ENCODE data around the gene LSP1.

The LSP1 gene

GRCh38 chr11:1839204-1839923 is 13.5 kb upstream of the LSP1 start:
- Mint-ChIP-seq H3K27ac (peak overlapping the region; percentile 75), H3K27me3 (no peaks in the 10 kb centered on the region), H3K4me3 (no peak overlapping the region), H3K9me3 (no peaks in the 10 kb centered on the region), H3K4me1 (ENCODE audit: low read depth) (peaks cover 23% of the 10 kb centered on the region), H3K36me3 (ENCODE audit: low read depth) (no peaks in the 10 kb centered on the region)

- H3K4me3 Mint-ChIP-seq = no peak overlapping the region
- H3K27ac Mint-ChIP-seq = peak overlapping the region; percentile 75
- H3K9me3 Mint-ChIP-seq = no peaks in the 10 kb centered on the region
- H3K4me1 Mint-ChIP-seq (ENCODE audit: low read depth) = peaks cover 31% of the 10 kb centered on the region
- no peaks in the 10 kb centered on the region for H3K36me3 Mint-ChIP-seq (ENCODE audit: low read depth)
- H3K27me3 Mint-ChIP-seq = peaks cover 4% of the 10 kb centered on the region
These were observed 12.7 kb upstream of the LSP1 start for GRCh38 chr11:1839924-1840779.

GRCh38 chr11:1840780-1841480 is 12.0 kb upstream of the LSP1 start:
- Mint-ChIP-seq H3K4me3 (no peak overlapping the region), H3K9me3 (no peaks in the 10 kb centered on the region), H3K4me1 (ENCODE audit: low read depth) (peaks cover 39% of the 10 kb centered on the region), H3K27me3 (peaks cover 4% of the 10 kb centered on the region), H3K27ac (no peak overlapping the region), H3K36me3 (ENCODE audit: low read depth) (no peaks in the 10 kb centered on the region)

- H3K9me3 Mint-ChIP-seq = no peaks in the 10 kb centered on the region
- H3K27me3 Mint-ChIP-seq = peaks cover 4% of the 10 kb centered on the region
- H3K36me3 Mint-ChIP-seq (ENCODE audit: low read depth) = no peaks in the 10 kb centered on the region
- H3K4me1 Mint-ChIP-seq (ENCODE audit: low read depth) = peaks cover 43% of the 10 kb centered on the region
- H3K4me3 Mint-ChIP-seq = no peak overlapping the region
- H3K27ac Mint-ChIP-seq = no peak overlapping the region
These were observed 11.3 kb upstream of the LSP1 start for GRCh38 chr11:1841511-1842148.

- Mint-ChIP-seq H3K27ac (no peak overlapping the region), H3K4me3 (no peak overlapping the region), H3K27me3 (peaks cover 4% of the 10 kb centered on the region), H3K4me1 (ENCODE audit: low read depth) (peaks cover 49% of the 10 kb centered on the region), H3K36me3 (ENCODE audit: low read depth) (no peaks in the 10 kb centered on the region), H3K9me3 (no peaks in the 10 kb centered on the region)
These were observed 10.5 kb upstream of the LSP1 start for GRCh38 chr11:1842149-1843097.

GRCh38 chr11:1843098-1843473 is 9.8 kb upstream of the LSP1 start:
- Mint-ChIP-seq H3K27me3 (peaks cover 4% of the 10 kb centered on the region), H3K4me3 (no peak overlapping the region), H3K4me1 (ENCODE audit: low read depth) (peaks cover 54% of the 10 kb centered on the region), H3K9me3 (no peaks in the 10 kb centered on the region), H3K36me3 (ENCODE audit: low read depth) (no peaks in the 10 kb centered on the region), H3K27ac (no peak overlapping the region)

- Mint-ChIP-seq H3K4me1 (ENCODE audit: low read depth) (peaks cover 55% of the 10 kb centered on the region), H3K27me3 (peaks cover 4% of the 10 kb centered on the region), H3K36me3 (ENCODE audit: low read depth) (no peaks in the 10 kb centered on the region), H3K27ac (no peak overlapping the region), H3K9me3 (no peaks in the 10 kb centered on the region), H3K4me3 (no peak overlapping the region)
These were observed 9.1 kb upstream of the LSP1 start for GRCh38 chr11:1843796-1844195.

- Mint-ChIP-seq H3K4me3 (peak overlapping the region; percentile 63), H3K4me1 (ENCODE audit: low read depth) (peaks cover 62% of the 10 kb centered on the region), H3K27ac (peak overlapping the region; percentile 90), H3K27me3 (peaks cover 4% of the 10 kb centered on the region), H3K9me3 (no peaks in the 10 kb centered on the region), H3K36me3 (ENCODE audit: low read depth) (no peaks in the 10 kb centered on the region)
These were observed 8.4 kb upstream of the LSP1 start for GRCh38 chr11:1844221-1845094.

GRCh38 chr11:1845095-1845429 is 7.8 kb upstream of the LSP1 start:
- Mint-ChIP-seq H3K4me3 (peak overlapping the region; percentile 63), H3K9me3 (no peaks in the 10 kb centered on the region), H3K36me3 (ENCODE audit: low read depth) (no peaks in the 10 kb centered on the region), H3K4me1 (ENCODE audit: low read depth) (peaks cover 63% of the 10 kb centered on the region), H3K27me3 (peaks cover 4% of the 10 kb centered on the region), H3K27ac (peak overlapping the region; percentile 90)

GRCh38 chr11:1845561-1846452 is 7.1 kb upstream of the LSP1 start:
- Mint-ChIP-seq H3K4me3 (no peak overlapping the region), H3K4me1 (ENCODE audit: low read depth) (peaks cover 67% of the 10 kb centered on the region), H3K27ac (peak overlapping the region; percentile 90), H3K9me3 (no peaks in the 10 kb centered on the region), H3K36me3 (ENCODE audit: low read depth) (no peaks in the 10 kb centered on the region), H3K27me3 (peaks cover 4% of the 10 kb centered on the region)

- Mint-ChIP-seq H3K4me1 (ENCODE audit: low read depth) (peaks cover 72% of the 10 kb centered on the region), H3K4me3 (no peak overlapping the region), H3K9me3 (no peaks in the 10 kb centered on the region), H3K36me3 (ENCODE audit: low read depth) (no peaks in the 10 kb centered on the region), H3K27me3 (peaks cover 4% of the 10 kb centered on the region), H3K27ac (no peak overlapping the region)
These were observed 6.4 kb upstream of the LSP1 start for GRCh38 chr11:1846453-1846932.

- Mint-ChIP-seq H3K9me3 (no peaks in the 10 kb centered on the region), H3K4me3 (no peak overlapping the region)
These were observed 5.7 kb upstream of the LSP1 start for GRCh38 chr11:1847006-1847735.

More at GRCh38 chr11:1847006-1847735, 5.7 kb upstream of the LSP1 start:
- Mint-ChIP-seq H3K36me3 (ENCODE audit: low read depth) (no peaks in the 10 kb centered on the region), H3K27ac (peak overlapping the region; percentile 65), H3K4me1 (ENCODE audit: low read depth) (peaks cover 79% of the 10 kb centered on the region), H3K27me3 (peaks cover 4% of the 10 kb centered on the region)
